Uterus (tissue), 4 donors: ENCODE results near the gene LAMC3. TPM values are rescaled to one million over a fixed set of nuclear protein-coding genes. Genes with fewer than 3 reads are reported as not detected.

Source experiments
- DNase-seq, 2 donors: peaks; one replicate each; pipeline ENCODE4 v3.0.0-alpha.2; 2019 to 2020
- H3K27ac ChIP-seq, 2 donors: fragments of 200-600 bp; sonication (generic); 1 replicate in 1 of 2; 2 replicates in 1 of 2; pipeline ENCODE4 v1.5.1; 2016 to 2018
- H3K27me3 ChIP-seq, 2 donors: fragments of 200-600 bp; sonication (generic); one replicate each; pipeline ENCODE4 v1.5.1; 2018 to 2019; ENCODE audit warnings: control low read depth in 1 of 2
- H3K36me3 ChIP-seq, 2 donors: fragments of 200-600 bp; sonication (generic); one replicate each; pipeline ENCODE4 v1.5.1; 2019; ENCODE audit warnings: control low read depth in 1 of 2
- H3K4me1 ChIP-seq, 2 donors: fragments of 200-600 bp; sonication (generic); one replicate each; pipeline ENCODE4 v1.5.1; 2018 to 2019; ENCODE audit warnings: control low read depth in 1 of 2
- H3K4me3 ChIP-seq, 2 donors: fragments of 200-600 bp; sonication (generic); 1 replicate in 1 of 2; 2 replicates in 1 of 2; pipeline ENCODE4 v1.5.1; 2018 to 2019; ENCODE audit warnings: mild to moderate bottlenecking in 1 of 2
- H3K9me3 ChIP-seq, 2 donors: fragments of 200-600 bp; sonication (generic); one replicate each; pipeline ENCODE4 v1.5.1; 2019; ENCODE audit warnings: control low read depth in 1 of 2
- POLR2A ChIP-seq, 2 donors: fragments of 450-650 bp; IDR thresholded peaks; one replicate each; pipeline ENCODE4 v1.6.1; 2016; ENCODE audit warnings: antibody characterized with exemption in 2 of 2, mild to moderate bottlenecking in 1 of 2, moderate library complexity in 1 of 2
- intact Hi-C: fragments of 100-400 bp; cut with DNase I; formaldehyde crosslinking; loops from one replicate; pipeline ENCODE4 v1.15.1; 2023; ENCODE audit warnings: low total_unique reads
- total RNA-seq, 4 donors: library from RNA; depleted of rRNA in 3 of 4; stranded (reverse); fragments of >200 nt in 3 of 4; gene quantifications; one replicate each; pipeline versions ENCODE4 v1.1.0 to v1.2.4, GENCODE V29; 2014 to 2023
- TF ChIP-seq, protein P1 (sequence below), 4 experiments: fragments of 200-600 bp in 2 of 4; fragments of 450-650 bp in 2 of 4; sonication (generic) in 2 of 4; IDR thresholded peaks; one replicate each; pipeline ENCODE4 v1.5.1; 2016 to 2019; ENCODE audit warnings: antibody characterized with exemption in 4 of 4, mild to moderate bottlenecking in 2 of 4, moderate library complexity in 1 of 4
- donor health status: DM: yes; HTN: yes; CAD: no.

LAMC3 gene
- total RNA-seq, 4 donors from 2014 or later: 2.6 to 58.5 (median 3.6) TPM

GRCh38 chr9:130989891-130990290 is 19.1 kb upstream of the LAMC3 start:
- Histone ChIP-seq H3K4me1 (no peaks in the 10 kb centered on the region), H3K4me3 (no peak overlapping the region), H3K36me3 (no peaks in the 10 kb centered on the region), H3K27me3 (peaks cover 0 to 4% of the 10 kb centered on the region in 2 donors), H3K9me3 (no peaks in the 10 kb centered on the region), H3K27ac (no peak overlapping the region)
- TF ChIP-seq, protein P1, sequence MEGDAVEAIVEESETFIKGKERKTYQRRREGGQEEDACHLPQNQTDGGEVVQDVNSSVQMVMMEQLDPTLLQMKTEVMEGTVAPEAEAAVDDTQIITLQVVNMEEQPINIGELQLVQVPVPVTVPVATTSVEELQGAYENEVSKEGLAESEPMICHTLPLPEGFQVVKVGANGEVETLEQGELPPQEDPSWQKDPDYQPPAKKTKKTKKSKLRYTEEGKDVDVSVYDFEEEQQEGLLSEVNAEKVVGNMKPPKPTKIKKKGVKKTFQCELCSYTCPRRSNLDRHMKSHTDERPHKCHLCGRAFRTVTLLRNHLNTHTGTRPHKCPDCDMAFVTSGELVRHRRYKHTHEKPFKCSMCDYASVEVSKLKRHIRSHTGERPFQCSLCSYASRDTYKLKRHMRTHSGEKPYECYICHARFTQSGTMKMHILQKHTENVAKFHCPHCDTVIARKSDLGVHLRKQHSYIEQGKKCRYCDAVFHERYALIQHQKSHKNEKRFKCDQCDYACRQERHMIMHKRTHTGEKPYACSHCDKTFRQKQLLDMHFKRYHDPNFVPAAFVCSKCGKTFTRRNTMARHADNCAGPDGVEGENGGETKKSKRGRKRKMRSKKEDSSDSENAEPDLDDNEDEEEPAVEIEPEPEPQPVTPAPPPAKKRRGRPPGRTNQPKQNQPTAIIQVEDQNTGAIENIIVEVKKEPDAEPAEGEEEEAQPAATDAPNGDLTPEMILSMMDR (IDR thresholded peaks at IDR 0.05): no peak
- no peak for TF ChIP-seq POLR2A (IDR thresholded peaks at IDR 0.05)
- intact Hi-C loops: no loop called here
- no peak for DNase-seq

GRCh38 chr9:130990306-130990977 is 18.5 kb upstream of the LAMC3 start:
- H3K9me3 ChIP-seq: no peaks in the 10 kb centered on the region
- H3K27ac ChIP-seq: no peak overlapping the region
- no peak for DNase-seq
- H3K4me3 ChIP-seq: no peak overlapping the region
- H3K4me1 ChIP-seq: no peaks in the 10 kb centered on the region
- H3K36me3 ChIP-seq: no peaks in the 10 kb centered on the region
- TF ChIP-seq POLR2A (IDR thresholded peaks at IDR 0.05): no peak
- TF ChIP-seq, protein P1 (IDR thresholded peaks at IDR 0.05): no peak
- intact Hi-C loops: no loop called here
- peaks cover 0 to 4% of the 10 kb centered on the region in 2 donors for H3K27me3 ChIP-seq

GRCh38 chr9:130990978-130991777 is 17.8 kb upstream of the LAMC3 start:
- intact Hi-C loops: no loop called here
- TF ChIP-seq, protein P1 (IDR thresholded peaks at IDR 0.05): no peak
- TF ChIP-seq POLR2A (IDR thresholded peaks at IDR 0.05): no peak
- DNase-seq: no peak
- H3K4me3 ChIP-seq: no peak overlapping the region
- no peaks in the 10 kb centered on the region for H3K36me3 ChIP-seq
- H3K9me3 ChIP-seq: no peaks in the 10 kb centered on the region
- H3K4me1 ChIP-seq: no peaks in the 10 kb centered on the region
- peaks cover 0 to 4% of the 10 kb centered on the region in 2 donors for H3K27me3 ChIP-seq
- H3K27ac ChIP-seq: no peak overlapping the region

- H3K36me3 ChIP-seq: no peaks in the 10 kb centered on the region
- intact Hi-C loops: no loop called here
- H3K9me3 ChIP-seq: no peaks in the 10 kb centered on the region
- peaks cover 0 to 4% of the 10 kb centered on the region in 2 donors for H3K27me3 ChIP-seq
- H3K4me3 ChIP-seq: no peak overlapping the region
- H3K27ac ChIP-seq: no peak overlapping the region
- no peak for DNase-seq
- no peaks in the 10 kb centered on the region for H3K4me1 ChIP-seq
- TF ChIP-seq POLR2A (IDR thresholded peaks at IDR 0.05): no peak
- TF ChIP-seq, protein P1 (IDR thresholded peaks at IDR 0.05): no peak
These were observed 16.9 kb upstream of the LAMC3 start for GRCh38 chr9:130991778-130992681.
